ENCODE results near the gene MRPS18B. TPM values are rescaled to one million over a fixed set of nuclear protein-coding genes. Genes with fewer than 3 reads are reported as not detected.

The MRPS18B gene
- total and polyA plus RNA-seq, 11 donors, result 84.2 to 219 (median 122) TPM

DNA sequence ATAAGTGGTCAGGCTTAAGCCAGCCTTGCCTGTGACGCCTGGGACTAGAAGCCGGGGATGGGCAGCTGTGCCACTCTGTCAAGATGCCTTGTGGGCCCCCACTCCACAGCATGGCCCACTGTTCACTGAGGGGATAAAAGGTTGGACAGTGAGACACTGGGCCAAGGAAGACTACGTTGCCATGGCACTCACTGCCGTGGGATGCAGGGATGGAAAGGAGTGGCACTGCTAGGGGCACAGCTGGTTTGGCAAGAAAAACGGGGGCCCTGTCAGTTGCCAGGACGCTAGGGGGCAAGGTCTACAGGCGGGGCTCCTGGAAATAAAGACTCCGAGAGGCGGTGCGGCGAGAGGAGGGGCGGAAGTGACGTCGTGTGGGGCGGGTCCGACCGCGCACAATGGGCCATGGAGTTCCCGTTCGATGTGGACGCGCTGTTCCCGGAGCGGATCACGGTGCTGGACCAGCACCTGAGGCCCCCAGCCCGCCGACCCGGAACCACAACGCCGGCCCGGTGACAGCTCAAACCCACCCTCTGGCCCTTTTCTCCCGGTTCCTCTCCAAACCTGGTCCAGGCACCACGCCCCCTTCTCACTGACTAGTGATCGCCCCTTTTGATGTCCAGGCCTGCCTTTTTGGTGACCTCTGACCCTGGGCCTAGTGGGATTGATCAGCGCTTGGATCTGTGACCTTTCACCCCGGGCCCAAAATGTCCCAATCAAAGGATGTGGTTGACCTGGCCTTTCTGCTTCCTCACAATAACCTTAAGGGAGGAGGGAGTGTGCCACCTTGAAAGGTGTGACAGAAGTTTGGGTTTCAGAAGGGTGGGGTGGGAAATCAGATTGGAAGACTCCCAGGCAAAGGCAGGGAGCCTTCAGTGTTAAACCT, 9.1 kb downstream of the MRPS18B start, which contains the start of gene ATAT1:
Gene ATAT1, plus strand, starts transcription at position 391 of the 883 bp plus-strand sequence.
- Histone ChIP-seq H3K4me1 (peaks cover 0 to 24% (median 10%) of the 10 kb centered on the region in 12 donors), H3K9me3 (no peaks in the 10 kb centered on the region), H3K27ac (peak within 1 kb of the TSS; percentile 73 to 94 (median 88)), H3K4me3 (peak within 1 kb of the TSS; percentile 42 to 84 (median 59)), H3K27me3 (no peaks in the 10 kb centered on the region), H3K36me3 (peaks cover 0 to 79% (median 63%) of the 10 kb centered on the region in 9 donors)
- TF ChIP-seq POLR2A (IDR thresholded peaks at IDR 0.05), result peak in 1 of 2 donors; percentile 48
- peak in 10 of 12 donors; percentile 6 to 63 (median 43) for TF ChIP-seq CTCF (IDR thresholded peaks at IDR 0.05)
- WGBS, 4 donors, result 3 to 4% (median 4%) methylated on average over 35 to 36 of the region's 36 CpGs
- DNase-seq, result peak; percentile 90 to 93 (median 92)
- ATAC-seq, result peak; percentile 95 to 98 (median 96)
- intact Hi-C loops (cut with DNase I), result no loop called here

- TF ChIP-seq CTCF (IDR thresholded peaks at IDR 0.05) (no peak), POLR2A (IDR thresholded peaks at IDR 0.05) (no peak)
- peaks cover 0 to 53% (median 26%) of the 10 kb centered on the region in 9 donors for H3K36me3 ChIP-seq
- DNase-seq, result no peak
Observed at GRCh38 chr6:30635834-30636233, 18.2 kb downstream of the MRPS18B start.

DNA sequence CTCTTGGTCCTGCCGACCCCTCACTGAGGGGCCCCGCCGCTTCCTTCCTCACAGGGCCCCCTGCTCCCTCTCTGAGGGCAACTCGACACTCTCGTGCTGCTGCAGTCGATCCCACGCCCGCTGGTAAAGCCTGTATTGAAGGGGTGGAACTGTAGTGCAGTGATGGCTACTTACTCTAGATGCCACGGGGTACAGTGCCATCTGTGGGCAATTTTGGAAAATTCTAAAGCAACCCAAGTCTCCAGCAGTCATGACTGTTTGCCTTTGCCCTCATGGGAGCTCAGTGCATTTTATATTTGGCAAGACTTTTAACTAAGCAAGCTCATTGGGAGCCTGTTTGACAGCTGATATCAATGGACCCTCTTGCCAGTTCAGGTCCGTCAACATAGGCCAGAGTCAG, 22.8 kb downstream of the MRPS18B start:
- DNase-seq (no peak), ATAC-seq (peak in 1 of 4 donors; percentile 11)
- no peak overlapping the region for H3K27ac ChIP-seq
- no peak overlapping the region for H3K4me3 ChIP-seq
- H3K36me3 ChIP-seq, result peaks cover 0 to 67% (median 39%) of the 10 kb centered on the region in 9 donors
- intact Hi-C loops (cut with DNase I), result no loop called here
- H3K4me1 ChIP-seq, result peaks cover 0 to 7% (median 0%) of the 10 kb centered on the region in 12 donors
- no peaks in the 10 kb centered on the region for H3K27me3 ChIP-seq
- H3K9me3 ChIP-seq, result no peaks in the 10 kb centered on the region
- no peak for TF ChIP-seq CTCF (IDR thresholded peaks at IDR 0.05)
- TF ChIP-seq POLR2A (IDR thresholded peaks at IDR 0.05), result no peak
- WGBS, 4 donors, result 82 to 89% (median 87%) methylated on average over 10 of the region's 10 CpGs

More at GRCh38 chr6:30635834-30636233, 18.2 kb downstream of the MRPS18B start:
- 95 to 98% (median 97%) methylated on average over 3 of the region's 3 CpGs for WGBS, 4 donors
- intact Hi-C loops (cut with DNase I), result no loop called here
- ATAC-seq, result no peak
- H3K4me3 ChIP-seq, result no peak overlapping the region
- no peak overlapping the region for H3K27ac ChIP-seq
- H3K4me1 ChIP-seq, result no peaks in the 10 kb centered on the region
- no peaks in the 10 kb centered on the region for H3K9me3 ChIP-seq
- H3K27me3 ChIP-seq, result no peaks in the 10 kb centered on the region

DNA sequence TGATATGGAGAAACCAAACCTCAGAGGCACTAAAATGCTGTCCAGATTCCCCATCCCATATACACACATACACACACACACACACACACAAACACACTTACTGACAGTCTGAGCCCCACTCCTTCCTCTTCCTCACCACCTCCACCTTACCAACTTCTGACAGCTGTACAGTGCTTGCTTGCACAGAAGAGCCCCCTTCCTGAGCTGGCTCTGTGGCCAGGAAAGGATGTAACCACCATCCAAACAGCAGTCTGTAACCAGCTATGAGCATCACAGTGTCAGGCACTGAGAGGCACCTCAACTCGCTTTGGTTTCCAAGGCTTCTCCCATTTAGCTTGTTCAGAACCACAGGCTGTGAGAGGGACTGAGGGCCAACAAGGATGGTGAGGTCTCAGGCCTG, 23.4 kb downstream of the MRPS18B start:
- H3K4me3 ChIP-seq, result no peak overlapping the region
- H3K27ac ChIP-seq, result no peak overlapping the region
- no peaks in the 10 kb centered on the region for H3K9me3 ChIP-seq
- H3K27me3 ChIP-seq, result no peaks in the 10 kb centered on the region
- ATAC-seq (no peak), DNase-seq (no peak)
- H3K4me1 ChIP-seq, result peaks cover 0 to 13% (median 2%) of the 10 kb centered on the region in 12 donors
- peaks cover 0 to 67% (median 39%) of the 10 kb centered on the region in 9 donors for H3K36me3 ChIP-seq
- 75 to 94% (median 89%) methylated on average over 1 of the region's 1 CpG for WGBS, 4 donors
- intact Hi-C loops (cut with DNase I), result no loop called here
- no peak for TF ChIP-seq CTCF (IDR thresholded peaks at IDR 0.05)
- TF ChIP-seq POLR2A (IDR thresholded peaks at IDR 0.05), result no peak
